Colonic mucosa (tissue), 4 donors: ENCODE data around the gene ITPRIPL1. TPM values are rescaled to one million over a fixed set of nuclear protein-coding genes. Genes with fewer than 3 reads are reported as not detected.

Experiments used
- DNase-seq: peaks from one replicate; pipeline ENCODE4 v3.0.0-alpha.2; 2020
- H3K27ac ChIP-seq: fragments of 200-600 bp; one replicate; pipeline ENCODE4 v1.8.0; 2021
- H3K27me3 ChIP-seq: fragments of 200-600 bp; one replicate; pipeline ENCODE4 v1.8.0; 2021
- H3K36me3 ChIP-seq: fragments of 200-600 bp; one replicate; pipeline ENCODE4 v1.8.0; 2021
- H3K4me1 ChIP-seq: fragments of 200-600 bp; one replicate; pipeline ENCODE4 v1.8.0; 2021; ENCODE audit warnings: mild to moderate bottlenecking
- H3K4me3 ChIP-seq: fragments of 200-600 bp; one replicate; pipeline ENCODE4 v1.8.0; 2021
- H3K9ac ChIP-seq, 2 donors: one replicate each; pipeline ENCODE4 v1.7.0; 2013; ENCODE audit warnings: control low read depth in 2 of 2, low read depth in 2 of 2, low read length in 2 of 2
- H3K9me3 ChIP-seq: fragments of 200-600 bp; one replicate; pipeline ENCODE4 v1.8.0; 2021
- CTCF ChIP-seq: fragments of 200-600 bp; IDR thresholded peaks from one replicate; pipeline ENCODE4 v1.8.0; 2022; ENCODE audit warnings: antibody characterized with exemption, mild to moderate bottlenecking
- intact Hi-C: fragments of 100-400 bp; cut with DNase I; formaldehyde crosslinking; loops from one replicate; pipeline ENCODE4 v1.14.1; 2022
- total RNA-seq, 2 donors: library from RNA; stranded (reverse); fragmentation: NEBNext Ultra II Directional in 1 of 2; extraction: Animal tissue kit (Norgen Biotek cat#: 25700) in 1 of 2; gene quantifications; one replicate each; pipeline ENCODE4 v1.2.1, GENCODE V29; 2021
- donor health status: healthy.
- donor health status: DM: no; HTN: no; CAD: no.
- donor health status: DM: no; HTN: no; CAD: no.

ITPRIPL1 gene
- total RNA-seq, 2 donors from 2014 or later = 0.44 to 0.80 TPM

DNA sequence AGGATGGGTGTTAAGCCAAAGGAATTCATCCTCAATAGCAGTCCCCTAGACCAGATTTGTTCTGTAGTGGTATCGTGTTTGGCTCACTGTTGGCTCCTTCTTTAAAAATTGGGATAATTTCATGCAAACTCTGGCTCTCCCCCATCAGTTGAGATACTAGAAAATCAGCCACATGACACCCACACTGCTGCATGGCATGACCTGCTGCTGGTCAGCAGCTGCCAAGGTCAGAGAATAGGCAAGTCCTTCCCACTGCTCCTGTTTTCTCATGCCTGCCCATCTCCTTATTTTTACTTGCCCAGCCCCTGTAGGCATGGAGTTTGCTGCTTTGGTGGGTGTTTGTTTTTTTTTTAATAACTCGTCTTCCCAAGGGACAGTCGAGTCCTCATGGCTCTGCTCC lies 18.7 kb upstream of the ITPRIPL1 start:
- no peaks in the 10 kb centered on the region for H3K27me3 ChIP-seq
- H3K36me3 ChIP-seq = peaks cover 14% of the 10 kb centered on the region
- peak overlapping the region; percentile 72 for H3K4me3 ChIP-seq
- no peaks in the 10 kb centered on the region for H3K9me3 ChIP-seq
- DNase-seq = no peak
- peak overlapping the region; percentile 71 for H3K27ac ChIP-seq
- H3K4me1 ChIP-seq = peaks cover 12% of the 10 kb centered on the region
- H3K9ac ChIP-seq = peak overlapping the region in 1 of 2 donors; percentile 95
- intact Hi-C loops = no loop called here
- TF ChIP-seq CTCF = no peak

DNA sequence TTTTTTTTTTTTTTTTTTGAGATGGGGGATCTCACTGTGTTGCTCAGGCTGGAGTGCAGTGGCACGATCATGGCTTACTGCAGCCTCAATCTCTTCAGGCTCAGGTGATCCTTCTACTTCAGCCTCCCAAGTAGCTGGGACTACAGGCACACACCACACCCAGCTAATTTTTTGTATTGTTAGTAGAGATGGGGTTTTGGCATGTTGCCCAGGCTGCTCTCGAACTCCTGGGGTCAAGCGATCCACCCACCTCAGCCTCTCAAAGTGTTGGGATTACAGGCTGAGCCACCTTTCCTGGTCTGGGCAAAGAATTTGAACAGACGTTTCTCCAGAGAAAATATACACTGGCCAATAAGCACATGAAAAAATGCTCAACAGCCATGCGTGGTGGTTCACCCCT lies 16.9 kb upstream of the ITPRIPL1 start:
- no peak for DNase-seq
- no peak overlapping the region for H3K4me3 ChIP-seq
- no peak overlapping the region for H3K27ac ChIP-seq
- H3K36me3 ChIP-seq = peaks cover 2% of the 10 kb centered on the region
- intact Hi-C loops = no loop called here
- no peak overlapping the region for H3K9ac ChIP-seq
- H3K9me3 ChIP-seq = no peaks in the 10 kb centered on the region
- no peak for TF ChIP-seq CTCF
- H3K4me1 ChIP-seq = peaks cover 12% of the 10 kb centered on the region
- H3K27me3 ChIP-seq = no peaks in the 10 kb centered on the region

GRCh38 chr2:96315005-96315399 lies 10.1 kb upstream of the ITPRIPL1 start:
- no peak overlapping the region for H3K27ac ChIP-seq
- intact Hi-C loops = no loop called here
- H3K4me3 ChIP-seq = no peak overlapping the region
- no peaks in the 10 kb centered on the region for H3K9me3 ChIP-seq
- H3K4me1 ChIP-seq = no peaks in the 10 kb centered on the region
- no peak for TF ChIP-seq CTCF
- no peak for DNase-seq
- no peaks in the 10 kb centered on the region for H3K36me3 ChIP-seq
- H3K27me3 ChIP-seq = peaks cover 4% of the 10 kb centered on the region
- H3K9ac ChIP-seq = no peak overlapping the region

DNA sequence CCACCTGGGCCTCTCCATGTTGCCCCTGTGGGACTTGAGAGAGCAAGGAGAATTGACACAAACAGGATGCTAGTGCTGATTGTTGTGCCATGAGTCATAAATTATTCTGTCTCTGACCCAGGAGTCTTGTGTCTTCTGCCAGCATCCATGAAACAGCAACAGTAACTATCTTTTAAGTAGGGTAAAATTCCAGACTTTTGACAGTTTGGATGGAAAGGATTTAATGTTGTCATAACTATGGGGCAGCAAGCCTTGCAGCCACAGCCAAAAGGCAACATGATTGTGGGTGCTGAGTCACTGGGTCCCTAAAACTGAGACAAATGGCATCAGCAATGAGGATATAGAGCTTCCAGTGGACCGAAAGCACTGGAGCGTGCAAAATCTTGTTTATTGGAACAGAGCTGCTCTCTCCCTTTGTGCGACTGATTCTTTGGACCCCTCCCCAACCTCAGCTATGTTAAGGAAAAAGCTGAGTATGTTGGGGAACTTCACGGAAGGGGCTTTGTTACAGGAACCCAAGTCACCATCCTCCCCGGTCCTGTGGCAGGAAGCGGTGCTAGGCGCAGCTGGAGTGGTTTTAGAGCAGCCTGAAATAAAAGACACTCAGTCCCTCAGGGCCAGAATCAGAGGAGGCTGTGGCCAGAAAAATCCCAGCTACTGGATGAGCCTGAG lies 9.6 kb upstream of the ITPRIPL1 start:
- intact Hi-C loops = no loop called here
- DNase-seq = no peak
- H3K4me1 ChIP-seq = no peaks in the 10 kb centered on the region
- H3K27ac ChIP-seq = no peak overlapping the region
- no peaks in the 10 kb centered on the region for H3K9me3 ChIP-seq
- H3K4me3 ChIP-seq = no peak overlapping the region
- no peak for TF ChIP-seq CTCF
- peaks cover 9% of the 10 kb centered on the region for H3K27me3 ChIP-seq
- no peaks in the 10 kb centered on the region for H3K36me3 ChIP-seq
- no peak overlapping the region for H3K9ac ChIP-seq

DNA sequence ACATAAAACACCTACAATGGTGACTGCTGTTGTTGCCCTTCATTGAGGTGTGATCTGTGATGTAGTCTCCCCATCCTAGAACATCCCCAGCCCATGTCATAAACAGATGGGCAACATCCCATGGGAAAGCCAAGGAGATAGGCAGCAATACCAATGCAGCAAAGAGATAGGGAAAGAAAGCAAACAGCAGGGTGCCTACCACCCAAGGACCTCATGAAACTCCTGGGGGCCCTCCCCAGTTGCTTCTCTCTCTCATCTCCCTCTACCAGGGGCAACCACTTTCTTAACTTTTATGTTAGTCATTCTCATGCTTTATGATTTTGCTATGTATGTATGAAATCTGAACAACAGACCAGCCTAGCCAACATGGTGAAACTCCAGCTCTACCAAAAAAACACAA lies 8.1 kb upstream of the ITPRIPL1 start:
- Histone ChIP-seq H3K9me3 (no peaks in the 10 kb centered on the region), H3K4me3 (no peak overlapping the region), H3K9ac (no peak overlapping the region), H3K27me3 (peaks cover 18% of the 10 kb centered on the region), H3K4me1 (no peaks in the 10 kb centered on the region), H3K36me3 (no peaks in the 10 kb centered on the region), H3K27ac (no peak overlapping the region)
- no peak for DNase-seq
- TF ChIP-seq CTCF = no peak
- intact Hi-C loops = no loop called here
